Neural cell (in vitro differentiated cells): Measurements from ENCODE around the gene SAMD10. TPM values are rescaled to one million over a fixed set of nuclear protein-coding genes. Genes with fewer than 3 reads are reported as not detected.

Experiments used
- H2AFZ ChIP-seq: fragments of 200-600, 300-800 bp; sonication (generic), shearing (Covaris generic); 2 replicates; pipeline ENCODE4 v1.6.0; 2014; ENCODE audit warnings: low read depth, mild to moderate bottlenecking, antibody characterized with exemption, low read length, moderate library complexity
- H3F3A ChIP-seq: fragments of 200-600 bp; shearing (Covaris generic); 2 replicates; pipeline ENCODE4 v1.6.1; 2016; ENCODE audit warnings: mild to moderate bottlenecking, moderate library complexity, mixed read lengths, antibody characterized with exemption, low read length; ENCODE audit not compliant: insufficient read depth, poor library complexity, severe bottlenecking
- H3K27ac ChIP-seq: fragments of 200-600, 300-800 bp; sonication (generic), shearing (Covaris generic); 2 replicates; pipeline ENCODE4 v1.5.1; 2014; ENCODE audit warnings: mild to moderate bottlenecking, low read length, moderate library complexity
- H3K27me3 ChIP-seq: fragments of 300-800, 200-600 bp; sonication (generic), shearing (Covaris generic); 2 replicates; pipeline ENCODE4 v1.6.0; 2014; ENCODE audit warnings: mild to moderate bottlenecking, low read depth, low read length, moderate library complexity; ENCODE audit not compliant: insufficient read depth
- H3K36me3 ChIP-seq: fragments of 300-800, 200-600 bp; sonication (generic), shearing (Covaris generic); 2 replicates; pipeline ENCODE4 v1.5.1; 2014; ENCODE audit warnings: mild to moderate bottlenecking, antibody characterized with exemption, low read length, moderate library complexity; ENCODE audit not compliant: insufficient read depth
- H3K4me2 ChIP-seq: fragments of 300-800, 200-600 bp; sonication (generic), shearing (Covaris generic); 2 replicates; pipeline ENCODE4 v1.6.0; 2014; ENCODE audit warnings: mild to moderate bottlenecking, low read length
- H3K4me3 ChIP-seq: fragments of 300-800, 200-600 bp; sonication (generic), shearing (Covaris generic); 2 replicates; pipeline ENCODE4 v1.5.1; 2014; ENCODE audit warnings: mild to moderate bottlenecking, low read length, moderate library complexity
- H3K79me2 ChIP-seq: fragments of 200-600 bp; shearing (Covaris generic); replicated peaks from 2 replicates; pipeline ENCODE4 v1.6.0; 2014; ENCODE audit warnings: mild to moderate bottlenecking, low read length, moderate library complexity; ENCODE audit not compliant: insufficient read depth
- H3K9ac ChIP-seq: fragments of 300-800, 200-600 bp; sonication (generic), shearing (Covaris generic); 2 replicates; pipeline ENCODE4 v1.6.1; 2016; ENCODE audit warnings: mild to moderate bottlenecking, low read length, mixed read lengths
- H3K9me2 ChIP-seq: fragments of 200-600 bp; shearing (Covaris generic); 2 replicates; pipeline ENCODE4 v1.6.1; 2016; ENCODE audit warnings: mild to moderate bottlenecking, low read length, mixed read lengths; ENCODE audit not compliant: insufficient read depth
- H3K9me3 ChIP-seq: fragments of 200-600, 300-800 bp; sonication (generic), shearing (Covaris generic); 2 replicates; pipeline ENCODE4 v1.6.1; 2016; ENCODE audit warnings: mild to moderate bottlenecking, mixed run types, low read length, moderate library complexity, mixed read lengths
- H4K20me1 ChIP-seq: fragments of 200-600 bp; shearing (Covaris generic); 2 replicates; pipeline ENCODE4 v1.6.1; 2016; ENCODE audit warnings: mild to moderate bottlenecking, mixed run types; ENCODE audit not compliant: insufficient read depth
- CTCF ChIP-seq: fragments of 450-650 bp; IDR thresholded peaks from 2 replicates; pipeline ENCODE4 v1.5.1; 2014; ENCODE audit warnings: antibody characterized with exemption, mild to moderate bottlenecking, moderate library complexity; ENCODE audit not compliant: poor library complexity, severe bottlenecking
- EP300 ChIP-seq: fragments of 450-650 bp; conservative IDR thresholded peaks from 2 replicates; pipeline ENCODE4 v1.6.1; 2014; ENCODE audit warnings: antibody characterized with exemption, mild to moderate bottlenecking, moderate library complexity; ENCODE audit not compliant: poor library complexity, severe bottlenecking
- EZH2 ChIP-seq: fragments of 200-600, 300-800 bp; shearing (Covaris generic), sonication (generic); IDR thresholded peaks from 2 replicates; pipeline ENCODE4 v1.6.1; 2014; ENCODE audit warnings: antibody characterized with exemption, low read length, borderline replicate concordance, mild to moderate bottlenecking; ENCODE audit not compliant: insufficient read depth, poor library complexity, severe bottlenecking
- MXI1 ChIP-seq: fragments of 450-650 bp; conservative IDR thresholded peaks from 2 replicates; pipeline ENCODE4 v1.6.1; 2014; ENCODE audit warnings: antibody characterized with exemption, mild to moderate bottlenecking; ENCODE audit not compliant: poor library complexity, severe bottlenecking
- POLR2AphosphoS5 ChIP-seq: IDR thresholded peaks from 2 replicates; pipeline ENCODE4 v1.6.1; 2012
- RAD21 ChIP-seq: fragments of 450-650 bp; conservative IDR thresholded peaks from 2 replicates; pipeline ENCODE4 v1.6.1; 2014; ENCODE audit warnings: antibody characterized with exemption, mild to moderate bottlenecking, moderate library complexity
- REST ChIP-seq: IDR thresholded peaks from 2 replicates; pipeline ENCODE4 v1.6.1; 2012; ENCODE audit warnings: borderline replicate concordance
- SMC3 ChIP-seq: fragments of 450-650 bp; conservative IDR thresholded peaks from 2 replicates; pipeline ENCODE4 v1.6.1; 2014; ENCODE audit warnings: antibody characterized with exemption, mild to moderate bottlenecking, moderate library complexity; ENCODE audit not compliant: poor library complexity
- TAF1 ChIP-seq: IDR thresholded peaks from 2 replicates; pipeline ENCODE4 v1.6.1; 2012; ENCODE audit warnings: low read depth
- polyA plus RNA-seq: library from polyadenylated mRNA; depleted of rRNA; stranded (reverse); fragments of >200 nt; gene quantifications from 2 replicates; pipeline ENCODE4 v1.2.3, GENCODE V29; 2014

The SAMD10 gene
- polyA plus RNA-seq, 1 donor from 2014 or later: 23.3 TPM

- Histone ChIP-seq H3F3A (no peaks in the 10 kb centered on the region), H2AFZ (no peak overlapping the region), H3K36me3 (no peaks in the 10 kb centered on the region), H3K9me2 (no peaks in the 10 kb centered on the region), H4K20me1 (no peaks in the 10 kb centered on the region), H3K9me3 (no peaks in the 10 kb centered on the region), H3K27me3 (no peaks in the 10 kb centered on the region), H3K27ac (no peak overlapping the region), H3K4me3 (no peak overlapping the region), H3K79me2 (no peaks in the 10 kb centered on the region), H3K4me2 (no peak overlapping the region), H3K9ac (no peak overlapping the region)
- no peak for TF ChIP-seq TAF1
- TF ChIP-seq MXI1: no peak
- TF ChIP-seq SMC3: no peak
- no peak for TF ChIP-seq REST
- no peak for TF ChIP-seq EP300
- no peak for TF ChIP-seq CTCF
- TF ChIP-seq RAD21: no peak
- TF ChIP-seq EZH2: no peak
- TF ChIP-seq POLR2AphosphoS5: no peak
Measured at GRCh38 chr20:63926298-63926697, 53.1 kb downstream of the SAMD10 start.

DNA sequence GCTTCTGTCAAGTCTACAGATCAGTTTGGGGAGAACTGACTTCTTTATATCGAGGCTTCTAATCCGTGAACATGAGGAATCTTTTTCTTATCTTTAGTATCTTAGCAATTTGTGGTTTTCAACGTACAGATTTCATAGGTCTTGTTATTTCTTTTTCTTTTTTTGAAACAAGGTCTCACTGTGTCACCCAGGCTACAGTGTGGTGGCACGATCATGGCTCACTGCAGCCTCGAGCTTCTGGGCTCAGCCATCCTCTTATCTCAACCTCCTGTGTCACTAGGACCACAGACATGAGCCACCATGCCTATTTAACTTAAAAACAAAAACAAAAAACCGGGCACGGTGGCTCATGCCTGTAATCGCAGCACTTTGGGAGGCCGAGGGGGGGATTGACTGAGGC is 55.2 kb downstream of the SAMD10 start:
- no peaks in the 10 kb centered on the region for H3K36me3 ChIP-seq
- H3K9me3 ChIP-seq: no peaks in the 10 kb centered on the region
- H2AFZ ChIP-seq: no peak overlapping the region
- no peaks in the 10 kb centered on the region for H3F3A ChIP-seq
- no peak overlapping the region for H3K9ac ChIP-seq
- H3K4me2 ChIP-seq: no peak overlapping the region
- H3K79me2 ChIP-seq: no peaks in the 10 kb centered on the region
- no peak overlapping the region for H3K27ac ChIP-seq
- no peak overlapping the region for H3K4me3 ChIP-seq
- no peaks in the 10 kb centered on the region for H3K27me3 ChIP-seq
- H3K9me2 ChIP-seq: no peaks in the 10 kb centered on the region
- TF ChIP-seq EZH2 (no peak), EP300 (no peak), MXI1 (no peak), SMC3 (no peak), REST (no peak), RAD21 (no peak), CTCF (no peak), TAF1 (no peak), POLR2AphosphoS5 (no peak)
- no peaks in the 10 kb centered on the region for H4K20me1 ChIP-seq
